GM12873 (cell line): Measurements from ENCODE around the gene ASIC4.
A peak's percentile ranks its signal among the peaks of the same experiment; 100 is the strongest.

Experiments
- TF ChIP-seq, protein P1 (sequence below): IDR thresholded peaks from 2 replicates; pipeline ENCODE4 v1.5.1; 2012; ENCODE audit warnings: low read depth, mild to moderate bottlenecking, moderate library complexity, low read length, control low read depth; ENCODE audit not compliant: insufficient read depth; ENCODE audit errors: missing control alignments

ASIC4 gene

GRCh38 chr2:219520079-219520478 lies 5.8 kb downstream of the ASIC4 start:
- TF ChIP-seq, protein P1, sequence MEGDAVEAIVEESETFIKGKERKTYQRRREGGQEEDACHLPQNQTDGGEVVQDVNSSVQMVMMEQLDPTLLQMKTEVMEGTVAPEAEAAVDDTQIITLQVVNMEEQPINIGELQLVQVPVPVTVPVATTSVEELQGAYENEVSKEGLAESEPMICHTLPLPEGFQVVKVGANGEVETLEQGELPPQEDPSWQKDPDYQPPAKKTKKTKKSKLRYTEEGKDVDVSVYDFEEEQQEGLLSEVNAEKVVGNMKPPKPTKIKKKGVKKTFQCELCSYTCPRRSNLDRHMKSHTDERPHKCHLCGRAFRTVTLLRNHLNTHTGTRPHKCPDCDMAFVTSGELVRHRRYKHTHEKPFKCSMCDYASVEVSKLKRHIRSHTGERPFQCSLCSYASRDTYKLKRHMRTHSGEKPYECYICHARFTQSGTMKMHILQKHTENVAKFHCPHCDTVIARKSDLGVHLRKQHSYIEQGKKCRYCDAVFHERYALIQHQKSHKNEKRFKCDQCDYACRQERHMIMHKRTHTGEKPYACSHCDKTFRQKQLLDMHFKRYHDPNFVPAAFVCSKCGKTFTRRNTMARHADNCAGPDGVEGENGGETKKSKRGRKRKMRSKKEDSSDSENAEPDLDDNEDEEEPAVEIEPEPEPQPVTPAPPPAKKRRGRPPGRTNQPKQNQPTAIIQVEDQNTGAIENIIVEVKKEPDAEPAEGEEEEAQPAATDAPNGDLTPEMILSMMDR: no peak

- TF ChIP-seq, protein P1: peak; percentile 30
These were observed 7.0 kb downstream of the ASIC4 start for GRCh38 chr2:219521066-219521880.

DNA sequence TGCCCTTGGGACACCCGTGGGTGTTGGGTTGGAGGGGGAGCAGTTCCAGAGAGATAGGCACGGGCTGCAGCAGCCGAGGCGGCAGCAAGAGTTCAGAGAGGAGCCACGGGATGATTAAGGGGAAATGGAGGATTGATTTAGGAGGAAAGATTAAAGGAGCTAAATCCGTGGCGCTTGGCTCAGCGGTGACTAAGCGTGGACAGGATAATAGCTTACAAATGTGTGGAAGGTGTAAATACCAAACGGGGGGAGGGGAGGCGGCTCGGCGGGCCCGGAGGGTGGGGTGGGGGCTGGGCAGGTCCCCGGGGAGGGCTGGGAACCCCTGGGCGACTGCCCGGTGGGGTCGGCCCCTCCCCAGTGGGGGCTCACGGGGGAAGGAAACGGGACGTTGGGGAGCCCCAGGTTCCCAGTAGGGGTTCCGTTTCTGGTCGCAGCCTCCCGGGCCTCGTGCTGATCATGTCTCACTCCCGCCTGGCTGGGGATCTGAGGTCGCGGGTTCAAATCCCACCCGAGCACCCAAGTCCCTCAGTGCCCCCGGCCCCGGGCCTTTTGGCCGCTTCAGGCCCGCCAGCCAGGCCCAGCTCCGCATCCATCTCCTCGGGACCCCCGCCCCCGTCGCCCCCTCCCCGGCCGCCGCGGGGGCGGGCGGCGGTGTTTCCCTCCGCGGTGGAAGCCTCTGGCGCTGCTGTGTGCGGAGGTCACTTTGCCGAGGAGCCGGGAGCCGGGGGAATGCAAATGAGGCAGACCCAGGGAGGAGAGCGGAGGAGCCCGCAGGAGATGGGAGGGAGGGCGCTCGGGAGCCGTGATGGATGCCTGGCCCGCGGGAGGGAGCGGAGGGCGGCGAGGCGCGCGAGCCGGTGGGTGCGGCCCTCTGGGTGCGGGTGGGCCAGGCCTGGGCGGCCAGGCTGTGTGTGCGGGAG lies 8.1 kb downstream of the ASIC4 start:
- TF ChIP-seq, protein P1: no peak

DNA sequence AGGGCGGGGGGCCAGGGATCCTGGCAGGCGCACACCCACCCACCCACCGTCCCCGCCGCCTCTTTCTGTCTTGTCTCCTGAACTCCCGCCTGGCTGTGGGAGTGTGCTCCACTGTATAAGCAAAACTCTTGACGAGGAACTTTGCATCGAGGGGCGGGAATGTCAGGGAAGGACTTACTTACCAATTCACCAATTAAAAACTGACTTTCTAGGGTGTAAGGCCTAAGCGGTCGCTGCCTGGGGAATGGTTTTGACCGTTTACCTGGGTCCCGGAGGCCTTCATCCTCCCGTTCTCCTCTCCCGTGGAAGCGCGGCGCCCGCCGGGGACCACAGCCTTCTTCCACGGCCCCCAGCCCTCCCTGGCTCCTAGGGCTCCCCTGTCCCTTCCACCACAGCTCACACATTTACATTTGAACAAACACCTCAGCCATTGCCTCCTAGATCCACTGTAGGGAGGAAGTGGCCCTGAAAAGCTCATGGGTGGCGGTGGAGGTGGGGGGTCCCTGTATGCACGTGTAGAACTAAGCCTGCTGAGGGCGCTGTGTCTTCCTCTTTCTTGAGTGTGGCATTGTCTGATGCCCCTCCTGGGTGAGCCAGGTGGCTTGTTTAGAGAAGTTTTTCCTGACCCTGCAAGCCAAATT lies 8.9 kb downstream of the ASIC4 start:
- TF ChIP-seq, protein P1: no peak

GRCh38 chr2:219524817-219525216 lies 10.5 kb downstream of the ASIC4 start:
- TF ChIP-seq, protein P1: no peak

DNA sequence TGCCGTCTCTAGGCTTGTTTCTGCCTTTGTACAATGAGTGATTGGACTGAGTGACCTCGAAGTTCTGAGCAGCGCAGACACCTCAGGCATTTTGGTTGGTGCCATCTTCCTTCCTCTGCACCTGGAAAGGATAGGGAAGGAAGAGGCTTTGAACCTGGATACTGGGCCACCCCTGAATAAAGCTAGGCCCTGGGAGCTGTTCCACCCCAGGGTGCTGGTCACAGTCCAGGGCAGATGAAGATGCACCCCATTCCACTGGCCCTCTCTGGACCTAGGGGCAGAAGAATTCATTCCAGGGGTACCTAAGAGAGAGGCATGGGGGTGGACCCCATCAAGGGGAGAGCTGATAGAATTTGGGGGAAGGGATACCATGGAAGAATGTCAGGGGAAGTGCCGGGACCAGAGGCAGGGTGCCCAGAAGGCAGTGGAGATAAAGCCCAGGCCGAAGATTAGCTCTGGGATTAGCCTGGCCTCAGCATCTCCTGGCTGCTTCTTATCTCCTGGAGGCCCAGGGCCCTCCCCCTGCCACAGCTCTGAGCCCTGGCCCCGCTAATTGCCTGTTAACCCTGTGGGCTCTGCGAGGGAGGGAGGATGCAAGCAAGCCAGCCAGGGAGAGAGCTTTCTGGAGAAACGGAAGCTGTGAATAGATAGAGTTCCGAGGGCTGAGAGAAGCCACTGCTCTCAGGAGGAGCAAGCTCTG lies 11.4 kb downstream of the ASIC4 start:
- TF ChIP-seq, protein P1: no peak
